HEK293T (cell line): Measurements from ENCODE around the gene PRCP.

Source experiments
- ARNT ChIP-seq: fragments of 450-650 bp; IDR thresholded peaks from 2 replicates; pipeline ENCODE4 v1.6.1; 2017; ENCODE audit warnings: mild to moderate bottlenecking
- BHLHE40 ChIP-seq: fragments of 450-650 bp; IDR thresholded peaks from 2 replicates; pipeline ENCODE4 v1.6.1; 2016; ENCODE audit warnings: mild to moderate bottlenecking, moderate library complexity, borderline replicate concordance
- CTBP1 ChIP-seq: fragments of 450-650 bp; IDR thresholded peaks from 2 replicates; pipeline ENCODE4 v1.6.1; 2016; ENCODE audit warnings: borderline replicate concordance
- ELF4 ChIP-seq: fragments of 450-650 bp; IDR thresholded peaks from 2 replicates; pipeline ENCODE4 v1.6.1; 2017; ENCODE audit warnings: antibody characterized with exemption
- FOXA1 ChIP-seq: fragments of 450-650 bp; IDR thresholded peaks from 2 replicates; pipeline ENCODE4 v1.6.1; 2016; ENCODE audit warnings: mild to moderate bottlenecking
- FOXK2 ChIP-seq: fragments of 450-650 bp; IDR thresholded peaks from 2 replicates; pipeline ENCODE4 v1.6.1; 2016; ENCODE audit warnings: mild to moderate bottlenecking
- FOXM1 ChIP-seq: fragments of 450-650 bp; IDR thresholded peaks from 2 replicates; pipeline ENCODE4 v1.6.1; 2017; ENCODE audit warnings: mild to moderate bottlenecking, borderline replicate concordance
- L3MBTL2 ChIP-seq: fragments of 450-650 bp; conservative IDR thresholded peaks from 2 replicates; pipeline ENCODE4 v1.6.1; 2016; ENCODE audit warnings: mild to moderate bottlenecking
- LEF1 ChIP-seq: fragments of 450-650 bp; IDR thresholded peaks from 2 replicates; pipeline ENCODE4 v1.6.1; 2017; ENCODE audit warnings: mild to moderate bottlenecking, borderline replicate concordance
- PKNOX1 ChIP-seq: fragments of 450-650 bp; IDR thresholded peaks from 2 replicates; pipeline ENCODE4 v1.6.1; 2016
- SP1 ChIP-seq: fragments of 450-650 bp; IDR thresholded peaks from 2 replicates; pipeline ENCODE4 v1.6.1; 2017
- SUZ12 ChIP-seq: fragments of 450-650 bp; IDR thresholded peaks from 2 replicates; pipeline ENCODE4 v1.6.1; 2016; ENCODE audit warnings: mild to moderate bottlenecking
- TARDBP ChIP-seq: fragments of 450-650 bp; IDR thresholded peaks from 2 replicates; pipeline ENCODE4 v1.6.1; 2016
- ZNF384 ChIP-seq: fragments of 450-650 bp; IDR thresholded peaks from 2 replicates; pipeline ENCODE4 v1.6.1; 2016

DNA sequence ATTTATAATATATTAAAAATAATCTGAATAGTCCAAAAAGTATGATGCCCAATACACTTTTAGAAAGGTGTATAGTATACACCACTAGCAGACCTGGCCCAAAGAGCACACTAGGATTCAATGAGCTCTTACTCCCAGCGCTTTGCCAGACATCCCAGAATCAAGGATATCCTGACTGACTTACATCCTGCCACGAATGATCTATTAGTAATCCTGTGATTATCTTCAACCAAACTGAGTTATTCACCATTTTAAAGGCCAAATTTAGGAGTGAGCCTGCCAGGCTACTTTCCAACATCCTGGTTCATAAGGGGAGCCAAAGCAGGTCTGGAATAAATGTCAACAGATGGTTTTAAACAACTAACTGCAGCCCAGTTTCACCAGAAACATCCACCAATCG lies 105.7 kb downstream of the PRCP start:
- TF ChIP-seq TARDBP (no peak), PKNOX1 (no peak), ZNF384 (no peak), FOXA1 (no peak), FOXM1 (no peak), LEF1 (no peak), SP1 (no peak), SUZ12 (no peak), ELF4 (no peak), BHLHE40 (no peak), FOXK2 (no peak), L3MBTL2 (no peak), CTBP1 (no peak), ARNT (no peak)
